Esophagus squamous epithelium (tissue), 4 donors: ENCODE measurements around the gene DIS3.

Source experiments
- CTCF ChIP-seq, 6 experiments: fragments of 450-650 bp in 4 of 6; fragments of 200-600 bp in 2 of 6; sonication (generic) in 2 of 6; IDR thresholded peaks; one replicate each; pipeline ENCODE4 v1.5.1; 2016 to 2019; ENCODE audit warnings: antibody characterized with exemption in 6 of 6, mild to moderate bottlenecking in 4 of 6, moderate library complexity in 4 of 6
- POLR2A ChIP-seq, 4 donors: fragments of 450-650 bp; IDR thresholded peaks; one replicate each; pipeline ENCODE4 v1.6.1; 2017; ENCODE audit warnings: antibody characterized with exemption in 4 of 4, mild to moderate bottlenecking in 4 of 4, moderate library complexity in 3 of 4

- TF ChIP-seq POLR2A (IDR thresholded peaks at IDR 0.05) (no peak), CTCF (IDR thresholded peaks at IDR 0.05) (no peak)
These were observed 1.0 kb upstream of the DIS3 start for GRCh38 chr13:72782717-72783116.
